ENCODE measurements around the gene KCTD5. TPM values are rescaled to one million over a fixed set of nuclear protein-coding genes. Genes with fewer than 3 reads are reported as not detected.
A peak's percentile ranks its signal among the peaks of the same experiment; 100 is the strongest.

The KCTD5 gene
- total and polyA plus RNA-seq, 9 of the 15 experiments (the other 6 are each of a cell fraction or from before 2014, with no cell fraction given) = 0.73 to 58.3 (median 32.3) TPM

DNA sequence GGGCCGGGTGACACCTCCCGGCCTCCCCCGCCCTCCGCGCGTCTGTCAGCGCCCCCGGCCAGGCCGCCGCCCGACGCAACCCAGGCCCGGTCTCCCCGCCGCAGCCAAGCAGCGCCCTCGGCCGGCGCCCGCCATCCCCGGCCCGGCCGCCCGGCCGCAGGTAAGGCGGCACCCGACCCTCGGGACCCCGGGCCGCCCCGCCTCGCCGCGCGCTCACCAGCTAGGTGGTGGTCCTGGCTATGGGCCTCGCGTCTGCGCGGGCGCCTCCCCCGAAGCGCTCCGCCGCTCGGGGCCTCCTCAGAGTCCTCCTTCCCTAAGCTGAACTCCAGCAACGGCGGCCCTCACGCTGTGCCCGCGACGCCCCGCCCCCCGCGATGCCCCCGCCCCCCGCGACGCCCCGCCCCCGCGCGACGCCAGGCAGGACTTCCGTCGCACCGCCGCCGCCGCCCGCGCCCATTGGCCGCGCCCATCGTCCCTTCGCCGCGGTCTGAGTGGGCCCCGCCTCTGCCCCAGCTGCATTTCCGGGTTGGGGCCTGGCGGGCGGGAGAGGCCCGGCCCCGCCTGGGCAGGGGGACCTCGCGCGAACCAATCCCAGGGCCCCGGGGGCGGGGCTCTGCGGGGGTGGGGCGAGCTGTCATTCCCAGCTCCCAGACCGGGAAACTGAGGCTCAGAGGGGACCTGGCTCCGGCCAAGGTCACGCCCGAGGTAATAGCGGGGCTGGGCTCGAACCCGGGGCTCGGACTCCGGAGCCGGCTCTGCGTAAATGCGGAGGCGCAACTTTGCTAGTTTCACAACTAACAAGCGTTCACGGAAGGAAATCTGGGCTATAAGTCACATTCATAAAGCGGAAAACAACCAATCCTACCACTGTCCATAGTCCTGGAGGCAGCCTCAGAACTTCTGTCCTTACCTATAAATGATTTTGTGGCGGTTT, 9.0 kb upstream of the KCTD5 start:
- DNase-seq (ENCODE audit: extremely low read depth in 1 of 4, low spot score in 3 of 4) (peak; percentile 94 to 95 (median 95)), FAIRE-seq (no peak)
- H3K9me1 ChIP-seq (ENCODE audit: control insufficient read depth, insufficient read depth, low read length) = no peaks in the 10 kb centered on the region
- TF ChIP-seq PURB (CRISPR knock-in tag; IDR thresholded peaks at IDR 0.05; ENCODE audit: low read depth) = no peak
- TF ChIP-seq SIN3B (IDR thresholded peaks at IDR 0.05; ENCODE audit: low read depth) = peak; percentile 85
- TF ChIP-seq L3MBTL2 (IDR thresholded peaks at IDR 0.05) = no peak
- TF ChIP-seq UBTF (IDR thresholded peaks at IDR 0.05; ENCODE audit: borderline replicate concordance in 1 of 2, low read depth in 2 of 2, low read length in 2 of 2) = 0 out of 4 replicates have a peak, but pooled peaks of 1 of the 2 experiments have one; percentile 57
- TF ChIP-seq ZNF707 (CRISPR knock-in tag; conservative IDR thresholded peaks at IDR 0.05) = no peak
- no peak for TF ChIP-seq SFPQ (IDR thresholded peaks at IDR 0.05; ENCODE audit: low read depth, low read length)
- TF ChIP-seq POLR2H (tag; IDR thresholded peaks at IDR 0.05; ENCODE audit: low read depth) = peak; percentile 47; the same call in 1 of the 2 replicates
- no peak for TF ChIP-seq EWSR1 (IDR thresholded peaks at IDR 0.05; ENCODE audit: borderline replicate concordance, low read depth, partially characterized antibody)
- peak in 1 of 2 experiments; percentile 58; a peak in 2 of 4 replicates for TF ChIP-seq MNT (conservative IDR thresholded peaks at IDR 0.05)
- TF ChIP-seq OTX1 (CRISPR knock-in tag; IDR thresholded peaks at IDR 0.05) = no peak
- TF ChIP-seq ZFP36 (IDR thresholded peaks at IDR 0.05; ENCODE audit: low read depth, low read length, partially characterized antibody) = no peak

More for the DNA sequence above, 9.0 kb upstream of the KCTD5 start:
- Histone ChIP-seq H3K9me3 (replicated peaks; ENCODE audit: control insufficient read depth, insufficient read depth, low read depth, low read length) (no peaks in the 10 kb centered on the region), H3K9ac (ENCODE audit: insufficient read depth in 1 of 2, low read depth in 2 of 2, low read length in 2 of 2) (peak overlapping the region; percentile 46 to 91; a peak in 3 of 4 replicates), H3K4me2 (ENCODE audit: insufficient read depth, low read length) (peak overlapping the region; percentile 83), H3K79me2 (ENCODE audit: control insufficient read depth, insufficient read depth, low read length) (peaks cover 16% of the 10 kb centered on the region), H3K4me3 (peak overlapping the region; percentile 63), H2AFZ (ENCODE audit: low read depth, low read length) (peak overlapping the region; percentile 87; the same call in 1 of the 2 replicates), H3K27ac (ENCODE audit: extremely low read depth, low read depth, low read length) (peak overlapping the region; percentile 72), H3K4me1 (replicated peaks in 1 of 2; ENCODE audit: control insufficient read depth in 2 of 2, insufficient read depth in 2 of 2, low read length in 2 of 2) (peaks cover 3 to 16% of the 10 kb centered on the region in 2 experiments; a peak in 4 of 5 replicates), H3K36me3 (ENCODE audit: control insufficient read depth, insufficient read depth, low read length) (peaks cover 14% of the 10 kb centered on the region; the same call in 1 of the 3 replicates), H4K20me1 (replicated peaks; ENCODE audit: control insufficient read depth, insufficient read depth, low read length) (no peaks in the 10 kb centered on the region), H3K27me3 (ENCODE audit: control insufficient read depth in 2 of 2, insufficient read depth in 2 of 2, low read length in 2 of 2) (no peaks in the 10 kb centered on the region)
- ATAC-seq = peak; percentile 98
- POLR2A ChIA-PET = interaction anchor here (0.6 to 1.0 kb wide), 4 partner anchors 8 to 169 kb away, joined by 3 to 5 read pairs (median 4); partner anchors contain the start of gene KCTD5
- BruUV-seq (replicated peaks) = no TSS peak
- CTCF ChIA-PET (ENCODE audit: low intra/inter-chr PET ratio) = interaction anchor here (0.5 kb wide), 1 partner anchor 136 kb away, joined by 4 read pairs; the partner anchor contains the start of gene PDPK1
- in situ Hi-C loops (cut with MboI) = no loop called here
- WGBS (ENCODE audit: insufficient coverage, low coverage, missing lambda C conversion rate) = 1% methylated on average over 42 of the region's 107 CpGs
- intact Hi-C loops (cut with micrococcal nuclease) = no loop called here
